SU-DHL-6 (cell line): ENCODE data around the gene HSF2BP.
"Not testable (repeated sequence)": the region's sequence is repeated elsewhere in the genome, so short reads cannot be mapped to it uniquely, and the experiment has no call there.

Experiments
- H2AFZ ChIP-seq: fragments of 200-600 bp; sonication (generic); 2 replicates; pipeline ENCODE4 v1.6.1; 2014; ENCODE audit warnings: low read depth, mild to moderate bottlenecking, moderate library complexity, mixed read lengths, antibody characterized with exemption, low read length; ENCODE audit not compliant: severe bottlenecking
- H3F3A ChIP-seq: fragments of 200-600 bp; shearing (Covaris generic); 2 replicates; pipeline ENCODE4 v1.6.0; 2016; ENCODE audit warnings: antibody characterized with exemption, mild to moderate bottlenecking; ENCODE audit not compliant: insufficient read depth
- H3K27ac ChIP-seq: fragments of 200-600 bp; sonication (generic); 2 replicates; pipeline ENCODE4 v1.5.1; 2016; ENCODE audit warnings: low read depth, mild to moderate bottlenecking, low read length, moderate library complexity, mixed read lengths
- H3K27me3 ChIP-seq: fragments of 200-600 bp; sonication (generic), shearing (Covaris generic); 2 replicates; pipeline ENCODE4 v1.6.0; 2014; ENCODE audit warnings: mild to moderate bottlenecking, low read length
- H3K36me3 ChIP-seq: fragments of 200-600 bp; sonication (generic); 2 replicates; pipeline ENCODE4 v1.6.1; 2014; ENCODE audit warnings: mild to moderate bottlenecking, low read length, mixed read lengths
- H3K4me2 ChIP-seq: fragments of 300-600, 200-600 bp; shearing (Covaris generic), sonication (generic); 2 replicates; pipeline ENCODE4 v1.6.0; 2014; ENCODE audit warnings: low read length, low read depth, mild to moderate bottlenecking; ENCODE audit not compliant: poor library complexity, severe bottlenecking
- H3K4me3 ChIP-seq: fragments of 200-600 bp; sonication (generic); 2 replicates; pipeline ENCODE4 v1.5.1; 2014; ENCODE audit warnings: antibody characterized with exemption, low read length, mild to moderate bottlenecking, mixed read lengths; ENCODE audit not compliant: insufficient read depth, poor library complexity, severe bottlenecking
- H3K79me2 ChIP-seq: fragments of 200-600 bp; sonication (generic); 2 replicates; pipeline ENCODE4 v1.6.1; 2014; ENCODE audit warnings: mild to moderate bottlenecking, low read length, moderate library complexity; ENCODE audit not compliant: insufficient read depth
- H3K9ac ChIP-seq: fragments of 200-600 bp; sonication (generic); 2 replicates; pipeline ENCODE4 v1.7.0; 2014; ENCODE audit warnings: mild to moderate bottlenecking, low read length
- H3K9me2 ChIP-seq: fragments of 200-600 bp; sonication (generic); replicated peaks from 2 replicates; pipeline ENCODE4 v1.6.1; 2014; ENCODE audit warnings: low read length; ENCODE audit not compliant: insufficient read depth
- H3K9me3 ChIP-seq: fragments of 200-600 bp; sonication (generic); 2 replicates; pipeline ENCODE4 v1.6.1; 2014; ENCODE audit warnings: low read length, mixed read lengths; ENCODE audit not compliant: insufficient read depth
- H4K20me1 ChIP-seq: fragments of 200-600 bp; sonication (generic); 2 replicates; pipeline ENCODE4 v1.6.1; 2014; ENCODE audit warnings: low read depth, mild to moderate bottlenecking, antibody characterized with exemption, low read length, moderate library complexity, mixed read lengths

HSF2BP gene

DNA sequence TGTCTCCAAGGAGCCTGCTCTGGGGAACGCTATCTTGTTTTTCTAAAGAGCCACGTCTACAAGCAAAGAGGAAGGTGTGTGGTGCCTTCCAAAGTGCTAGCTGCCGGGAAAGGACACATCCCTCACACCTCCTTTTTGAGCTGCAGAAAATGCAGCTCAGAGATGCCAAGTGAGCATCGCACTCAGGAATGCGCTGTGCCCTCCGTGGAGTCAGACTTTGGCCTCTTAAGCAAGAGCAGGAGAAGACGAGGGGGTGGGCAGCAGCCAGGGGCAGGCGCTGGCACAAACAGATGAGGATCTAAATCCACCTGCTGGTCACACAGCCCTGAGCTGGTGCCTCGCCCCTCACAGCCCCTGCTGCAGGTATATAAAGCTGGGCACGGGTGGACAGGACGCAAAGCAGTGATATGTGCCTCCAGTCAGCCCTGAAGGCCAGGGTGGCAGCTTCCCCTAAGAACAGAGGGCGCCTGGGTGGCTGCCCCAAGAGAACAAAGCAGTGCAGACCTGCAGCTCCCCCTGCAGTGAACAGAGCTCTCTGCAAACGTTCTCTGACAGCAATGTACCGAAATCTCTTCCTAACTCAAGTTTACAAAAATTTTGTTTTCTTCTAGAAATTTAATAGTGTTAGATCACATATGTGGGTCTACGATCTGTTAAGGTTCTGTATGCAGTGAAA is 156.1 kb downstream of the HSF2BP start:
- H3K4me2 ChIP-seq, H3K27me3 ChIP-seq, H3K9ac ChIP-seq, H3K36me3 ChIP-seq, H3K79me2 ChIP-seq, H4K20me1 ChIP-seq, H2AFZ ChIP-seq, H3K9me2 ChIP-seq, H3K4me3 ChIP-seq, H3K27ac ChIP-seq, H3F3A ChIP-seq, H3K9me3 ChIP-seq: not testable (repeated sequence)

DNA sequence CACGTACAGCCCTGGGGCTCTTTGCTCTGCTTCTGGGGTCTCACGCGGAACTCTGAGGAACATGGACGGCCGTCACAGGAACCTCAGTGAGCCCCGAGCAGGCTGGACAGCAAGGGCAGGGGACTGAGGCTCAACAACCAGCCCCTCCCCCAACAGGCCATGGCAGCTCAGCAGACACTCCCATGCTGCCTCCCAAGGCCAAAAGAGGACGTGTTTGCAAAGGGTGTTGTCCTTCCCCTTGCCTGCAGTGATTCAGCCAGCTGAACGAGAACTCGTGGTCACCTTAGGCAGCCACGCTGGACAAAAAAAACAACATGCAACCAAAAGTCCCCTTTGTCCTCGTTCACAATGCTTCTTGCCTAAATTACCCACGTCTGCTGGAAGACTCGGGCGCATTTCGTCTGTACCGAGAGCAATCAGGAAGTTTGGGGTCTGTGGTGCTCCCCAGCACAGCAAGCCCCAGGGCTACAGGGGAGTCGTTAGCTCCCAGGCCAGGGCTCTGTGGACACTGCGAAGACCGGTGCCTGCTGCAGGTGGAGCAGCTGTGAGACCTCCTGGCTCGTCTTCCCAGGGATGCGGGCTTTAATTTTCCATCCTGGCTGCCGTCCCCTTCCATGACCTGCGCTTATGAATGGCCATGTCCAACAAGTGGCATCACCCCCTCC is 156.7 kb downstream of the HSF2BP start:
- not testable (repeated sequence) for H3K9ac ChIP-seq, H3K36me3 ChIP-seq, H3K4me2 ChIP-seq, H3K79me2 ChIP-seq, H3F3A ChIP-seq, H3K4me3 ChIP-seq, H3K27me3 ChIP-seq, H2AFZ ChIP-seq, H3K9me3 ChIP-seq, H3K9me2 ChIP-seq, H3K27ac ChIP-seq, H4K20me1 ChIP-seq

DNA sequence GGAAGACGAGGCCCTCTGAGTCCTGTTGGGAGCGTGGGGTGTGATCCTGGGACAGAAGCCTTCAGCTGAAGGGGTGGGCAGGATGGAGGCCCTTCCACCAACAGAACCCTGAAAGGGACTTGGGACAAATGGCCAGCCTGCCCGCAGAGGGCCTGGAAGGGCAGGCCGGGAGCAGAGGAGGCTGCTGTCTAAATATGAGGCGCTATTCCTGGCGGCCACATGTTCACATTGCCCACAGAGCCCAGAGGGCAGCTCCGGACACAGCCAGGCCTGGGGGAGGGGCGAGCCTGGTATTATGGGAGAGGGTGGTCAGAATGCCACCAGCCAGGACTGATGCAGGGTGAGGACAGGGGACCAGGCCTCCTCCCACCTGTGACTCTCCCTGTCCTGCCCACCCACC is 160.4 kb downstream of the HSF2BP start:
- not testable (repeated sequence) for H3K4me3 ChIP-seq, H3K4me2 ChIP-seq, H3K27ac ChIP-seq, H4K20me1 ChIP-seq, H3K79me2 ChIP-seq, H3K36me3 ChIP-seq, H3F3A ChIP-seq, H3K9me3 ChIP-seq, H3K9me2 ChIP-seq, H3K9ac ChIP-seq, H2AFZ ChIP-seq, H3K27me3 ChIP-seq

GRCh38 chr21:43498065-43498464 is 161.2 kb downstream of the HSF2BP start:
- not testable (repeated sequence) for H3K79me2 ChIP-seq, H3K4me3 ChIP-seq, H3K9me2 ChIP-seq, H3K36me3 ChIP-seq, H3K4me2 ChIP-seq, H3K27ac ChIP-seq, H3K27me3 ChIP-seq, H3K9me3 ChIP-seq, H3F3A ChIP-seq, H3K9ac ChIP-seq, H2AFZ ChIP-seq, H4K20me1 ChIP-seq

DNA sequence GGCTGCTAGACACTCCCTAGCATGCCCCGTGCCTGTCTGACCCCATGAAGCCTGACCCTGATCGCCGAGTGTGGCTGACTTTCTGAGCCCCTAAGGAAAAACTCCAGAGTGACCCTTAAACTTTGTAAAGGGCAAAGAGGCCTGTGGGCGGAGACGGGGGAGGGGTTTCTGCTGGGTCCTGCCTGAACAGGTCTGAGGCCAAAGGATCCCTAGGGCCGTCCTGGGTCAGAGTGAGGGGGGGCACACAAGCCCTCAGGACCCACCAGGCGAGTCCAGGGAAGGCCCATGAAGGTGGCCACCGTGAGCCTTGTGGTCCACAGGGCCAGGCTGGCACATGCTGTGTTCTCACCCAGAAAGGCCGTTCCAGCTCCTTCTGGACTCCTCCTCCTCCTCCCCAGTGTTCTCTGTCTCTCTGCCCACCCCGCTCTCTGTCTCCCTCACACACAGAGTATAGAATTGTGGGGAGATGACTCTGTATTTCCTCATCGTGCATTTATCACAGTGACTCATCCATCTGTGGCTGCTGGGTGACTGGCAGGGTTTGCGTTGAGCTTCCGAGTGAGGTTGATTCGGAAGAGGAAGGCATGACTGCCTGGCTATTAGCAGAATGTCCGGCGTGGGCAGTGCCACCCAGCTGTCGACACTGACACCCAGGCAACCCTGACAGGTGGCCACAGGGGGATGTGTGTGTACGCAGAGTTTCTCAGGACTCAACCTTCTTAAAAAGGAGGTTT is 164.8 kb downstream of the HSF2BP start:
- H3K27ac ChIP-seq, H3K36me3 ChIP-seq, H3K4me2 ChIP-seq, H3K9me2 ChIP-seq, H3K9ac ChIP-seq, H3K79me2 ChIP-seq, H3K4me3 ChIP-seq, H3F3A ChIP-seq, H3K27me3 ChIP-seq, H3K9me3 ChIP-seq, H4K20me1 ChIP-seq, H2AFZ ChIP-seq: not testable (repeated sequence)

DNA sequence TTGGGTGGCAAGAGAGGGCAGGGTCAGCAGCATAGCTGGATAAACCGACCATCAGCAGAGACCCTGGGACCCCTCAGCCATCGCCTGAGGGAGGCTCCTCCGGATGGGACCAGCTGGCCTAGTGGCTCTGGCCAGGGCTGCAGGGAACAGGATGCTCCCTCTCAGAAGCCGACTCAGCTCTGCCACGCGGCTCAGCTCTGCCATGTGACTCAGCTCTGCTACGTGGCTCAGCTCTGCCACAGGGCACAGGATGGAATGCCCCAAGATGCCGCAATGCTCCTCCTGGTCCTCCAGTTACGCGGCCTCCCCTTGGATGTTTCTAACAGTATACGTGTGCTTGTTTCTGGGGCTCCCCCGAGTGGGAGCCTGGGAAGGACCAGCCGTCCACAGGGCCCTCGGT is 165.8 kb downstream of the HSF2BP start:
- H3K27ac ChIP-seq, H3K4me3 ChIP-seq, H3K4me2 ChIP-seq, H3F3A ChIP-seq, H2AFZ ChIP-seq, H3K9me2 ChIP-seq, H3K27me3 ChIP-seq, H3K9ac ChIP-seq, H3K79me2 ChIP-seq, H4K20me1 ChIP-seq, H3K9me3 ChIP-seq, H3K36me3 ChIP-seq: not testable (repeated sequence)

DNA sequence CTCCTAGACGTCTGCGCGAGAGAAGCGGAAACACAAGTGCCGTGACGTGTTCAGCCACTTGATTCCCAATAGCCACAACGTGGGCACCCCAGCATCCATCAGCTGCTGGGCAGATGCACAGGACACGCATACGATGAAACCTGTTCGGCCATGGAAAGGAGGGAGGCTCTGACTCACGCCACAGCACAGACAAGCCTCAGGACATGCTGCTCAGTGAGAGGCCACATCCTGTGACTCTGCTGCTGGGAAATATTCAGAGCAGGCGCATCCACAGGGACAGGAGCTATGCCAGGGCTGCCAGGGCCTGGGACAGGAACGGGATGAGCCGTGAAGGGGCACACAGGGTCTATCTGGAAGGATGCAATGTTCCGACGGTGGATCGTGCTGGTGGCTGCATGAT is 171.1 kb downstream of the HSF2BP start:
- H4K20me1 ChIP-seq, H3K4me2 ChIP-seq, H3K27me3 ChIP-seq, H3K9me3 ChIP-seq, H3K9me2 ChIP-seq, H3K27ac ChIP-seq, H2AFZ ChIP-seq, H3K4me3 ChIP-seq, H3K9ac ChIP-seq, H3F3A ChIP-seq, H3K36me3 ChIP-seq, H3K79me2 ChIP-seq: not testable (repeated sequence)

DNA sequence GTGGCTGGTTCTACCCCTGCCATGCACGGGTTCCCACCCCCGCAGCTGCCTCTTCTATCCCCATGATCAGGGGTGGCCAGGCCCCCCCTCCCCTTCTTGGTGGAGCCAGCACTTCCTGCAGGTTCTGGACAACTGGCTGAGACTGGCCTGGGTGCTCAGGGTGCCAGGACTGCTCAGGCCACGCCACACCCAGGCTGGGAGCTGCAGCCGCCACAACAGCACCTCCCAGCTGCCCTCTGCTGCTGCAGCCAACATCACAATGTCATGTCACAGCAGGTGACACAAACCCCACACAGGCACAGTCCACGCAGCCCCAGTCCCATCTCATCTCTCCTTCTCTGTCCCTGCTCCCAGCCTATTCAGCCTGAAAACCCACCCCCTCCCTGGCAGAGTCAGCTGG is 173.2 kb downstream of the HSF2BP start:
- not testable (repeated sequence) for H3K9me3 ChIP-seq, H4K20me1 ChIP-seq, H3K79me2 ChIP-seq, H3K4me2 ChIP-seq, H3K27me3 ChIP-seq, H3F3A ChIP-seq, H3K27ac ChIP-seq, H2AFZ ChIP-seq, H3K9me2 ChIP-seq, H3K9ac ChIP-seq, H3K36me3 ChIP-seq, H3K4me3 ChIP-seq
